ENCODE results near the gene SVOPL. TPM values are rescaled to one million over a fixed set of nuclear protein-coding genes. Genes with fewer than 3 reads are reported as not detected.

SVOPL gene
- total RNA-seq, 1 donor from 2014 or later: not detected

- Mint-ChIP-seq H3K4me1 (ENCODE audit: unreplicated experiment) (peaks cover 5% of the 10 kb centered on the region), H3K36me3 (no peaks in the 10 kb centered on the region), H3K27ac (no peak overlapping the region), H3K4me3 (no peak overlapping the region), H3K27me3 (no peaks in the 10 kb centered on the region), H3K9me3 (no peaks in the 10 kb centered on the region)
- no peak for DNase-seq (ENCODE audit: extremely low spot score, unreplicated experiment)
- no peak for TF ChIP-seq CTCF (conservative IDR thresholded peaks at IDR 0.05)
These were observed 44.0 kb upstream of the SVOPL start for GRCh38 chr7:138745189-138745588.

- Mint-ChIP-seq H3K27ac (no peak overlapping the region), H3K36me3 (no peaks in the 10 kb centered on the region), H3K4me1 (ENCODE audit: unreplicated experiment) (peaks cover 10% of the 10 kb centered on the region), H3K4me3 (no peak overlapping the region), H3K9me3 (peaks cover 4% of the 10 kb centered on the region), H3K27me3 (no peaks in the 10 kb centered on the region)
- no peak for TF ChIP-seq CTCF (conservative IDR thresholded peaks at IDR 0.05)
- no peak for DNase-seq (ENCODE audit: extremely low spot score, unreplicated experiment)
These were observed 40.2 kb upstream of the SVOPL start for GRCh38 chr7:138741453-138741735.

- no peak for TF ChIP-seq CTCF (conservative IDR thresholded peaks at IDR 0.05)
- DNase-seq (ENCODE audit: extremely low spot score, unreplicated experiment): no peak
- Mint-ChIP-seq H3K9me3 (peaks cover 4% of the 10 kb centered on the region), H3K27me3 (no peaks in the 10 kb centered on the region), H3K36me3 (no peaks in the 10 kb centered on the region), H3K4me1 (ENCODE audit: unreplicated experiment) (peaks cover 10% of the 10 kb centered on the region), H3K27ac (no peak overlapping the region), H3K4me3 (no peak overlapping the region)
These were observed 38.7 kb upstream of the SVOPL start for GRCh38 chr7:138739859-138740258.

- Mint-ChIP-seq H3K36me3 (no peaks in the 10 kb centered on the region), H3K9me3 (peaks cover 4% of the 10 kb centered on the region), H3K27me3 (no peaks in the 10 kb centered on the region), H3K4me3 (no peak overlapping the region), H3K27ac (peak overlapping the region; percentile 27), H3K4me1 (ENCODE audit: unreplicated experiment) (peaks cover 10% of the 10 kb centered on the region)
- TF ChIP-seq CTCF (conservative IDR thresholded peaks at IDR 0.05): peak; percentile 98
- DNase-seq (ENCODE audit: extremely low spot score, unreplicated experiment): peak; percentile 84
These were observed 37.6 kb upstream of the SVOPL start for GRCh38 chr7:138738551-138739335.

GRCh38 chr7:138738114-138738513 is 37.0 kb upstream of the SVOPL start:
- no peaks in the 10 kb centered on the region for H3K36me3 Mint-ChIP-seq
- no peak for DNase-seq (ENCODE audit: extremely low spot score, unreplicated experiment)
- H3K4me3 Mint-ChIP-seq: no peak overlapping the region
- H3K27me3 Mint-ChIP-seq: no peaks in the 10 kb centered on the region
- peaks cover 10% of the 10 kb centered on the region for H3K4me1 Mint-ChIP-seq (ENCODE audit: unreplicated experiment)
- TF ChIP-seq CTCF (conservative IDR thresholded peaks at IDR 0.05): no peak
- H3K9me3 Mint-ChIP-seq: peaks cover 4% of the 10 kb centered on the region
- no peak overlapping the region for H3K27ac Mint-ChIP-seq

Measured in type B pancreatic cell (in vitro differentiated cells).